K562 (cell line): ENCODE results near the gene NOTCH3. TPM values are rescaled to one million over a fixed set of nuclear protein-coding genes. Genes with fewer than 3 reads are reported as not detected.

Experiments used
- ATAC-seq: fragments of 200-7000 bp; cut with Tn5 transposase; 3 replicates; pipeline ENCODE4 v1.9.1; 2020; ENCODE audit warnings: moderate library complexity
- BruUV-seq: library from RNA; stranded (reverse); fragments of 400-500 nt; replicated peaks from 2 replicates; lab custom pipeline; 2021; lab: Mats Ljungman, UMichigan
- CTCF ChIA-PET: fragments of 300-600 bp; formaldehyde crosslinking; extraction: SDS; loops from one replicate; lab custom pipeline; 2021; ENCODE audit warnings: low intra/inter-chr PET ratio; lab: Yijun Ruan, JAX
- POLR2A ChIA-PET: fragments of 300-600, 350-650 bp; sonication (Branson Sonifier 250); formaldehyde crosslinking; extraction: SDS; loops from one replicate; lab custom pipeline; 2021; ENCODE audit warnings: antibody characterized with exemption, inconsistent platforms; lab: Yijun Ruan, JAX
- DNase-seq, 4 experiments: peaks; one replicate each; pipeline versions ENCODE4 v3.0.0 to v3.0.0-alpha.2; 2011 to 2018; ENCODE audit warnings: low spot score in 3 of 4, mixed read lengths in 3 of 4; ENCODE audit errors: extremely low read depth in 1 of 4
- FAIRE-seq: peaks from 2 replicates; lab custom pipeline; 2011; peaks lifted over from hg19 to GRCh38; lab: Jason Lieb, UNC
- H2AFZ ChIP-seq: 2 replicates; pipeline ENCODE4 v1.6.0; 2011; ENCODE audit warnings: low read depth, low read length, control low read depth, inconsistent platforms
- H3K27ac ChIP-seq: fragments of 200-600 bp; 3 replicates; pipeline ENCODE4 v1.8.0; 2011; ENCODE audit warnings: low read depth, mild to moderate bottlenecking, control low read depth, inconsistent platforms, low read length, moderate library complexity, mixed read lengths; ENCODE audit errors: extremely low read depth
- H3K27me3 ChIP-seq, 2 experiments: fragments of 300-600 bp in 1 of 2; 2 replicates in 1 of 2; 3 replicates in 1 of 2; pipeline versions ENCODE4 v1.6.0 to v1.8.0; 2011; ENCODE audit warnings: inconsistent platforms in 2 of 2, low read length in 2 of 2, mild to moderate bottlenecking in 1 of 2, mixed read lengths in 1 of 2, moderate library complexity in 1 of 2; ENCODE audit not compliant: control insufficient read depth in 2 of 2, insufficient read depth in 2 of 2
- H3K36me3 ChIP-seq: fragments of 300-600 bp; 3 replicates; pipeline ENCODE4 v1.8.0; 2011; ENCODE audit warnings: mild to moderate bottlenecking, low read length, inconsistent platforms; ENCODE audit not compliant: control insufficient read depth, insufficient read depth
- H3K4me1 ChIP-seq, 2 experiments: fragments of 200-600 bp in 1 of 2; replicated peaks in 1 of 2; 2 replicates in 1 of 2; 3 replicates in 1 of 2; pipeline versions ENCODE4 v1.5.1 to v1.8.0; 2011; ENCODE audit warnings: inconsistent platforms in 2 of 2, low read length in 2 of 2, mild to moderate bottlenecking in 1 of 2, mixed read lengths in 1 of 2, moderate library complexity in 1 of 2; ENCODE audit not compliant: control insufficient read depth in 2 of 2, insufficient read depth in 2 of 2
- H3K4me2 ChIP-seq: 2 replicates; pipeline ENCODE4 v1.6.1; 2011; ENCODE audit warnings: low read length, control low read depth, inconsistent platforms, mixed read lengths; ENCODE audit not compliant: insufficient read depth
- H3K4me3 ChIP-seq: fragments of 200-600 bp; sonication (generic), shearing (Covaris generic); 2 replicates; pipeline ENCODE4 v1.5.1; 2016; ENCODE audit warnings: control low read depth, inconsistent platforms
- H3K79me2 ChIP-seq: fragments of 200-600 bp; 3 replicates; pipeline ENCODE4 v1.8.0; 2011; ENCODE audit warnings: low read length, inconsistent platforms; ENCODE audit not compliant: control insufficient read depth, insufficient read depth
- H3K9ac ChIP-seq, 2 experiments: 2 replicates each; pipeline versions ENCODE4 v1.6.0 to v1.6.1; 2011; ENCODE audit warnings: low read depth in 2 of 2, low read length in 2 of 2, control low read depth in 1 of 2, inconsistent platforms in 1 of 2, mild to moderate bottlenecking in 1 of 2, mixed read lengths in 1 of 2; ENCODE audit not compliant: insufficient read depth in 1 of 2
- H3K9me1 ChIP-seq: one replicate; pipeline ENCODE4 v1.6.0; 2011; ENCODE audit warnings: inconsistent platforms, mild to moderate bottlenecking, low read length, moderate library complexity; ENCODE audit not compliant: control insufficient read depth, insufficient read depth
- H3K9me3 ChIP-seq: replicated peaks from 2 replicates; pipeline ENCODE4 v1.5.1; 2011; ENCODE audit warnings: low read depth, low read length, inconsistent platforms; ENCODE audit not compliant: control insufficient read depth, insufficient read depth
- H4K20me1 ChIP-seq: replicated peaks from 2 replicates; pipeline ENCODE4 v1.6.1; 2011; ENCODE audit warnings: low read length, inconsistent platforms, mixed read lengths; ENCODE audit not compliant: control insufficient read depth, insufficient read depth
- BACH1 ChIP-seq: fragments of 200-800 bp; sonication (Bioruptor generic); IDR thresholded peaks from 2 replicates; pipeline ENCODE4 v1.6.1; 2016; ENCODE audit warnings: missing genetic modification characterization, missing compliant biosample characterization
- CREB3L1 ChIP-seq: fragments of 450-650 bp; IDR thresholded peaks from 2 replicates; pipeline ENCODE4 v1.6.1; 2014; ENCODE audit warnings: low read depth, mild to moderate bottlenecking, moderate library complexity, borderline replicate concordance
- HNRNPK ChIP-seq: fragments of 200-400 bp; formaldehyde crosslinking; IDR thresholded peaks from one replicate; pipeline ENCODE4 v1.6.1; 2018; ENCODE audit warnings: mild to moderate bottlenecking, low read depth, low read length; ENCODE audit not compliant: poor library complexity, severe bottlenecking
- JUNB ChIP-seq: fragments of 450-650 bp; formaldehyde crosslinking; conservative IDR thresholded peaks from 2 replicates; pipeline ENCODE4 v1.4.0; 2020; ENCODE audit warnings: mild to moderate bottlenecking
- TAF1 ChIP-seq: IDR thresholded peaks from 2 replicates; pipeline ENCODE4 v1.6.1; 2011; ENCODE audit warnings: mild to moderate bottlenecking, low read length, moderate library complexity; ENCODE audit not compliant: insufficient read depth, control insufficient read depth, severe bottlenecking; ENCODE audit errors: extremely low read depth
- ZNF316 ChIP-seq: fragments of 450-650 bp; IDR thresholded peaks from 2 replicates; pipeline ENCODE4 v1.6.1; 2016
- ZNF551 ChIP-seq: fragments of 250-450 bp; sonication (Bioruptor Pico); IDR thresholded peaks from 2 replicates; pipeline ENCODE4 v1.5.0; 2021; ENCODE audit warnings: mild to moderate bottlenecking, moderate library complexity
- ZNF76 ChIP-seq: fragments of 250-450 bp; sonication (Bioruptor Pico); IDR thresholded peaks from 2 replicates; pipeline ENCODE4 v1.4.0; 2020; ENCODE audit warnings: mild to moderate bottlenecking, moderate library complexity, borderline replicate concordance
- WGBS: fragments of 100-300 bp; shearing (Covaris generic); methylation state at CpG from one replicate; pipeline ENCODE4 v1.1.6; 2016; ENCODE audit warnings: low coverage, mixed read lengths; ENCODE audit not compliant: insufficient coverage; ENCODE audit errors: missing lambda C conversion rate; 5-methylcytosine and 5-hydroxymethylcytosine counted together
- in situ Hi-C: fragments of 300-500 bp; cut with MboI; formaldehyde crosslinking; loops from 4 replicates; pipeline ENCODE4 v1.15.0; 2018; ENCODE audit warnings: inconsistent platforms, mixed read lengths
- intact Hi-C: fragments of 100-400 bp; cut with micrococcal nuclease; formaldehyde crosslinking; loops from 2 replicates; pipeline ENCODE4 v1.14.2; 2022
- polyA plus RNA-seq, 8 experiments: library from polyadenylated mRNA; depleted of rRNA in 4 of 8; stranded (reverse) in 5 of 8; unstranded in 3 of 8; fragments of >200 nt; fragmentation: Nextera tagmentation in 2 of 8; fragmentation: Illumina TruSeq in 1 of 8; extraction: Ambion mirVana in 2 of 8; extraction: Trizol in 1 of 8; gene quantifications; 2 replicates each; pipeline versions ENCODE4 v1.2.1 to v1.2.3, GENCODE V29; 2011 to 2014; ENCODE audit warnings: inconsistent platforms in 1 of 8, missing spikeins in 1 of 8
- total RNA-seq, 7 experiments: library from RNA; depleted of rRNA in 6 of 7; stranded (reverse); fragments of >200 nt in 6 of 7; fragmentation: Illumina TruSeq in 2 of 7; extraction: Trizol in 2 of 7; gene quantifications; 2 replicates each; pipeline versions ENCODE4 v1.2.1 to v1.2.3, GENCODE V29; 2011 to 2021; ENCODE audit warnings: low replicate concordance in 1 of 7

NOTCH3 gene
- total and polyA plus RNA-seq, 9 of the 15 experiments (the other 6 are each of a cell fraction or from before 2014, with no cell fraction given) = under 0.01 to 1.2 (median 0.16) TPM

DNA sequence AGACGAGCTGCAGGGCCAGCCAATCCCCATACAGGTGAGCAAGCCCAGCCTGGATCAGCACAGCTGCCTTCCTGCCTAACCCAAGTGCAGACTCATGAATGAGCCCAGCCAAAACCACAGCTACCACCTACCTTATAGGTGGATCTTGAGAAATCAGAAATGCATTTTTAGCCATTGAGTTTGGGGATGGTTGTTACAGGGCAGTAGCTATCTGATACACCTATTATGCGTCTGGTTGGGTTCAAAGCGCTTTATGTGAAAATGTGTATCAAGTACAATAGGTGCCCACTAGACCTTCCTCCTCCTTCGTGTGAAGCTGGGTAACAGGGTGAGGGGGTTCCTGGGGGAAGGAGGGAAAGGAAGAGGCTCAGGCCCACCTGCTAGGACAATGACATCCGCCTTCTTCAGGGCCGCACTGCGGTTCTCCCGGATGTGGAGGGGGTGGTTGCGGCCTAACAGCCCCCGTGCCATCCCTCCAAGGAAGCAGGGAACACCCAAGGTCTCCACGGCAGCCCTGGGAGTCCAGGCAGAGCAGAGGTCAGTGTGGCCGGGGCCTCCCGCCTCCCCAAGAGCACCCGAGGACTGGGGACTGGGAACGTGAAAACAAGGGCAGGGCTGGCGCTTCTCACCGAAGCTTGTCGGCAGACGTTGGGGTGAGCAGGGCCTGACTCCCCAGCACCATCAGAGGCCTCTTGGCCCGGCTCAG lies 81.9 kb downstream of the NOTCH3 start:
- ATAC-seq (no peak), FAIRE-seq (no peak), DNase-seq (no peak)
- no peak overlapping the region for H3K4me3 ChIP-seq
- H3K27ac ChIP-seq = no peak overlapping the region
- BruUV-seq = no TSS peak
- intact Hi-C loops = no loop called here
- no peak overlapping the region for H3K9ac ChIP-seq
- no peak overlapping the region for H3K4me2 ChIP-seq
- H3K9me3 ChIP-seq = no peaks in the 10 kb centered on the region; the same call in 1 of the 2 replicates
- H3K36me3 ChIP-seq = peaks cover 41% of the 10 kb centered on the region; the same call in 2 of the 3 replicates
- ChIA-PET POLR2A (interaction anchor here (0.6 kb wide), 2 partner anchors 38 to 396 kb away, joined by 3 to 5 read pairs; no protein-coding TSS in a partner anchor), CTCF (no interaction called here)
- H2AFZ ChIP-seq = no peak overlapping the region
- no peaks in the 10 kb centered on the region for H4K20me1 ChIP-seq
- H3K79me2 ChIP-seq = peaks cover 1% of the 10 kb centered on the region
- peaks cover under 1% of the 10 kb centered on the region for H3K9me1 ChIP-seq
- 65% methylated on average over 20 of the region's 20 CpGs for WGBS
- H3K4me1 ChIP-seq = peaks cover 0 to 11% of the 10 kb centered on the region in 2 experiments; a peak in 1 of 5 replicates
- no peaks in the 10 kb centered on the region for H3K27me3 ChIP-seq
- in situ Hi-C loops = no loop called here
- TF ChIP-seq ZNF551 (CRISPR knock-in tag) (no peak), ZNF76 (no peak), TAF1 (no peak), JUNB (no peak), ZNF316 (no peak), CREB3L1 (no peak), HNRNPK (no peak), BACH1 (no peak)
